Measurements from ENCODE around the gene OSTM1. TPM values are rescaled to one million over a fixed set of nuclear protein-coding genes. Genes with fewer than 3 reads are reported as not detected.

The OSTM1 gene
- total RNA-seq, 1 experiment from 2014 or later = 29.8 TPM

- no peak for DNase-seq (ENCODE audit: low spot score)
These were observed 28.4 kb upstream of the OSTM1 start for GRCh38 chr6:108102965-108103364.

GRCh38 chr6:108100003-108100402 lies 25.5 kb upstream of the OSTM1 start:
- DNase-seq (ENCODE audit: low spot score) = no peak

DNA sequence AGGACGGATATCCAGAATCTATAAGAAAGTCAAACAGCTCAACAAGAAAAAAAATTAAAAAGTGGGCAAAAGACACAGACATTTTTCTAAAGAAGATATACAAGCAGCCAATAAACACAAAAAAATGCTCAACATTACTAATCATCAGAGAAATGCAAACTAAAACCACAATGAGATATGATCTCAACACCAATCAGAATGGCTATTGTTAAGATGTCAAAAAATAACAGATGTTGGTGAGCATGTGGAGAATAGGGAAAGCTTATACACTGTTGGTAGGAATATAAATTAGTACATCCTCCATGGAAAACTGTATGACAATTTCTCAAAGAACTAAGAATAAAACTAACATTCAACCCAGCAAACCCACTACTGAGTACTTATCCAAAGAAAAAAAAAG lies 23.3 kb upstream of the OSTM1 start:
- DNase-seq (ENCODE audit: low spot score) = no peak

GRCh38 chr6:108093781-108094300 lies 19.3 kb upstream of the OSTM1 start:
- DNase-seq (ENCODE audit: low spot score) = no peak

DNA sequence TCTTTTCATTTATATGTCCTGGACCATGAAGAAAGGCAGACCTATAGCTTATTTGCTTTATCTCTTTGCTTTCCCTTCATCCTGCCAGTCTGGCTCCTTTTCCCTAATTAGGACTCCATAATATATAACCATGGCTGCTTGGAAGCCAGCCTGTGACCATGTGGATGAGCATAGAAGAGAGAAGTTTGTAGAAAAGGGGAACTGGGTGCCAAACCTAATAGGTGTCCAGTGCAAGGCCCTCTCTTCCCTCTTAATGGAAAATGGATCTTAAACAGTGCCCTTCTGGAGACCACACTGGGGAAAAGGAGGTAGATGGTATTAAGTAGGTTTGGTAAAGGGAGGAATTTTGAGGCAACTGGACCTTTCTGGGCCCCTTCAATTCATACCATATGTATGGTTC lies 16.7 kb upstream of the OSTM1 start:
- no peak for DNase-seq (ENCODE audit: low spot score)

- DNase-seq (ENCODE audit: low spot score) = no peak
These were observed 8.8 kb upstream of the OSTM1 start for GRCh38 chr6:108083349-108083748.

DNA sequence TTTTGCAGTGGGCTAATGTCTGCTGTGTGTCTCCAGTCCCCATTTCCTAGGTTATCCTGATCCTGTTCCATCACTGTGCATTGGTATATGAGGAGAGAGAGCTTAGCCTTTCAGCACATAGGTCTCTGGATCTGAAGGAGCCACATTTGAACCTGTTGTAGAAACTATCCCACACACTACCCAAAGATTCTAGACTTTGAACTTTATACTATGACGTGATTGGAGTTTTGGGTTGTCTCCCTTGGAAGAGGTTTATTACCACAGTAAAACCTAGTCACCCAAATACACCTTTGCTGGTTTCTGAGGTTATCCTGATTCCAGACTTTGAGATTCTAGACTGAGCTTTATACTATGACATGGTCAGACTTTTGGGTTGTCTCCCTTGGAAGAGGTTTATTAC lies 8.0 kb upstream of the OSTM1 start:
- no peak for DNase-seq (ENCODE audit: low spot score)

GRCh38 chr6:108080010-108080780 lies 5.7 kb upstream of the OSTM1 start:
- DNase-seq (ENCODE audit: low spot score) = peak; percentile 40

DNA sequence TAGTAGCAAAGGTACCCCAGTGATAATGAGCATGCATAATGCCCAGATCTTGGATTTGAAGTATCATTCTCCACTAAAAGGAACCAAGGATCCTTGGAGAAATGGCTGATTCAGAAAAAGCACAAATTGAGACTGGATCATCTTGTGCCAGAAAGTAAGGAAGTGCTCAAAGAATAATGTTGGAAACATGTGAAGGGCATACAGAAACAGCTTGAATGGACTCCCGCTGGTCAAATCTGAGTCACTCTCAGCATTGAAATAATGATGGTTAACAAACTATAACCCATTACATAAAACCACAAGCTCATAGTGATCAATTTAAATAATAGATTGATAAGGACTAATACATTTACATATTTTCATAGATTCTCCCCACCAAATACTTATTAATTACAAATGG lies 3.6 kb upstream of the OSTM1 start:
- DNase-seq (ENCODE audit: low spot score) = no peak

GRCh38 chr6:108074057-108074358 lies 533 bp downstream of the OSTM1 start:
- DNase-seq (ENCODE audit: low spot score) = no peak

DNA sequence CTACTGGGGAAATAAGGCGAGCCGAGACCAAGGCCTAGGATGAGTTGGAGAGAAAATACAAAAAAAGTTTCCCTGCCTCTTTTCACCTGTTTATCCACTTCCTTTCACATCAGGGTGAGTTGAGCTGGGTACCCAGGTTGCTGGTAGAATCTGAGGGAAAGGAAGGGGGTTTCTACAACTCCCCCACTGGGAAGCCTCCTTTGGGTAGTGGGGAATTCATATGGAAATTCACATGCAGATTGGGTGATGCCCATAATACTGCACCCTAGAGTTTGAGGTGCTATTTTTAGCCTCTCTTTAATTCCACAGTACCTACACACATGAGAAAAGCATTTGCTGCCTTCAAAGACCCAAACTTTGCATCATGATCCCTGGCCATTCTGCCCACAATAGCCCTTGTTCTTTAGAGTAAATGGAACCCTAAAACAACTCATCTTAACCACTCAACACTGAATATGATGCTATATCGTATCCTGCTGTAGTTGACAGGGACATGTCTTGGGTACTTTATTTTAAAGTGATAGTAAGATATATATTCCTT lies 2.7 kb downstream of the OSTM1 start:
- no peak for DNase-seq (ENCODE audit: low spot score)

DNA sequence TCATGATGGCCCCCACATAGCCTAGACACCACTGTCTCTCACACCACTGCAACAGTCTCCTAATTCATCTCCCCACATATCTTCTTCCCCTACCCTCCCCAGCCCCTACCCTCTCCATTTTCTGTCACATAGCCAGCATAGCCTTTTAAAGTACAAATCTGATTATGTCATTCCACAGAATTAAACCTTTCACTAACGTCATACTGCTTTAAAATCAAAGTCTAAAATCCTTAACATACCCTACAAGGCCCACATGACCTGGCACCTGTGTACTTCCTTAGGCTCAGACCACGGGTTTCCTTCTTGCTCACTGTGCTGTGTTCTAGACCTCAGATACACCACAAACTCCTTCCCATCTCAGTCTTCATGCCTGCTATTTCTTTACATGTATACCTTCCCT lies 5.9 kb downstream of the OSTM1 start:
- DNase-seq (ENCODE audit: low spot score) = no peak

DNA sequence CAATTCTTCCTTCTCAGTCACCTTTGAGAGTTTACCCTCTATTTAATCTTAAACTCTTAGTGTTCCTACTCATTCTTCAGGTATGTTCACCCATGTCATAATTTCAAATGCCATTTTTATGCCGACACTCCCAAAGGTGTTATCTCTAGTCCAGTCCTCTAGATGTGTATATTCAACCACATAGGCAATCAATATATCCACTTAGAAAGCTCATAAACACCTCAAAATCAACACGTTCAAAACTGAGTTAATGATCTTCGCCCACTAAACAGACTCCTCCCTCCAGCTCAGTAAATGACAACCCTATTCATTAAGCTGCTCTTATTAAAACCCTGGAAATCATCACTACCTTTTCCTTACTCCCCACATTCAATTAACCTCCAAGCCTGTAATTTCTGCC lies 6.4 kb downstream of the OSTM1 start:
- DNase-seq (ENCODE audit: low spot score) = no peak

- DNase-seq (ENCODE audit: low spot score) = no peak
These were observed 21.8 kb downstream of the OSTM1 start for GRCh38 chr6:108052706-108053105.

DNA sequence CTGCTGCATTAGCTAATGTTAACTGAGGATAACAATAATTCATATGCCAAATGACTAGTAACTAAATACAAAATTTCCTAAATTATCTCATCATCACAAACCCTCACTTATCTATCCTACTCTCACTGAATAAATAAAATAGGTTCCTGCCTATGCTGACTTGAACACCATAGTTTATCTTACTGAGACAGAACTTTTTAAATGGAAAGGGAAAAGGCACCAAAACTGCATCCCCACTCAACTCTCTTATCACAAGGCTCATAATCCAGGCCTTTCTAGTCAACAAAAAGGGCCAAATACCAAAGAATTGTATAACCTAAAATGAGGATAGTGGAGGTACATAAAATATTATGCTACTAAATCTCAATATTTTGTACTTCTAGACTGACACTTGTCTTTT lies 23.1 kb downstream of the OSTM1 start:
- no peak for DNase-seq (ENCODE audit: low spot score)

DNA sequence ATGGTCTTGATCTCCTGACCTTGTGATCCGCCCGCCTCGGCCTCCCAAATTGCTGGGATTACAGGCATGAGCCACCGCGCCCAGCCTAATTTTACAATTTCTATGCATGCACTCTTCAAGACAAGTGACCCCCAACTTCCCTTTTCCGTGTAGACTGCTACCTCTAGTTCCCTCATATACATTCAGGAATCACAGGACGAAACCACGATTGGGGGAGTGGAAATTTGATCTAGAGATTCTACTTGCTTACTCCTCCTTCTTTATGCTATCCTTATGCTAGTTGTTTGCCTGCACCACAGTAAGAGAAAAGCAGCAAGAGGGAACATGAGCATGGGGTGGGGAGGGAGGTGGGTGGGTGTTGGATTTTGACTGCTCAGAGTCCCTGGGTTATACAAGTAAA lies 34.9 kb downstream of the OSTM1 start:
- DNase-seq (ENCODE audit: low spot score) = no peak

DNA sequence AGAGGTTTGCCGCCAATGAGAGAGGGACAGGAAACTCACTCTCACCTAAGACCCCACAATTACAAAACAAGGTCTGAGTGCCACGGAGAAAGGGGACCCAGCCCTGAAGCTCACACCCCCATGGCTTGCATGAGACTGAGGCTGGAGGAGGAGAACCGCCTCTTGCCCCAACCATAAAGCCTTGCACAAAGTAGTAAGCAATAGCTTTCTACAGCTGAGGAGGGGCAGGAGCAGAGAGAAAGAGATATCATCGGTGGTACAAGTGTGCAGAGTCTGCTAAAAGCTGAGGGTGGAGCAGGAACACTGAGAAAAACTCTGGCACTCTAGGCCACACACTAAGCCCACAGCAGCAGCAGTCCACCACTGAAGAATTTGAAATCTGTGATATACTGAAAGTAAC lies 37.7 kb downstream of the OSTM1 start:
- DNase-seq (ENCODE audit: low spot score) = no peak

DNA sequence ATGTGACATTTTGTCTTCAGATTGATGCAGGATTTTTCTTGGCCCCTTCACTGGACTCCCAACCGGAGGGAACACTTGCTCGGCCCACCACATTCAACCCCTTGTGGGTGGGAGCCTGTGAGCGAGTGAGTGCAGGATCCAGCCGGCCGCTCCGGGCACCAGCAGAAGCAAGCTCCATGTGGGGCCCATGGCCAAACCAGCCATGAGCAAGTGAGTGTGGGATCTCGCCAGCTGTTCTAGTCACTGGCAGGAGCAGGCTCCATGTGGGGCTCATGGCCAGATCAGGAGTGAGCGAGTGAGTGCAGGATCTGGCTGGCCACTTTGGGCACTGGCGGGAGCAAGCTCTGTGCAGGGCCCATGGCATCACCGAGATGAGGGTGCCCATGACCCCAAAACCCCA lies 42.6 kb downstream of the OSTM1 start:
- no peak for DNase-seq (ENCODE audit: low spot score)

- DNase-seq (ENCODE audit: low spot score) = no peak
These were observed 44.3 kb downstream of the OSTM1 start for GRCh38 chr6:108030211-108030610.

GRCh38 chr6:108029226-108029921 lies 45.2 kb downstream of the OSTM1 start:
- DNase-seq (ENCODE audit: low spot score) = no peak

DNA sequence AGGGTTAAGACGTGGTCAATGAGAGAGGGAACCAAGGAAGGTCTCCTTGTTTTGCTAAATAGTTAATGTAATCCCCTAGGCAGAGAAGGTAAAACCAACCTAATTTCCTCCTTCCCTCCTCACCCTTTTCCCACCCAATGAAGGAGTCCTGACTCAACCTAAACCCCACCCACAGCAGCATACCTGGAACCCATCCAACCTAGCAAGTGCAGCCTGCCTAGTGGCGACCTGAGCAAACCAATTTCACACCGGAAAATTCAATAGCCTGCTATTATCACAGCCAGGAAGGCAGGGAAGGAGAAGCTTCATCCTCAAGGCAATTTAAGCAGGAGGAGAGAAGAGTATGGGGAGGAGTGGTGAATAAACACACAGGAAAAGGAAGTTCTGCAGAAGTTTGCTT lies 46.9 kb downstream of the OSTM1 start:
- no peak for DNase-seq (ENCODE audit: low spot score)

DNA sequence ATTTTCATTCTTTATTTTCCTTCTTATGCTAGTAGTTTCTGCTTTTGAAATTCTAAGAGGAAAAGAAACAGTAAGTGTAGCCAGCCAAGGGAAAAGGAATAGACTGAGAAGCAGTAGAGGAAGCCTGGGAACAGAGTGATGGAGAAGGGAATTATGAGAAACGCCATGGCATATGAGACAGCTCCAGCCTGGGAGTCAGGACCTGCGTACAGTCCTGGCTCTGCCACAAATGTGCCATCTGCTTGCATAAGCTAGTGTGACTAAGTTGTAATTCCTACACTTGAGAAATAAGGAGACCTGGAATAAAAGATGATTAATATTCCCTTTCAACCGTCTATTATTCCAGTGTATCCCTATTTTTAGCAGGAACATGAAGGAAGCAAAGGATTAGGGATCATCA lies 47.5 kb downstream of the OSTM1 start:
- no peak for DNase-seq (ENCODE audit: low spot score)

DNA sequence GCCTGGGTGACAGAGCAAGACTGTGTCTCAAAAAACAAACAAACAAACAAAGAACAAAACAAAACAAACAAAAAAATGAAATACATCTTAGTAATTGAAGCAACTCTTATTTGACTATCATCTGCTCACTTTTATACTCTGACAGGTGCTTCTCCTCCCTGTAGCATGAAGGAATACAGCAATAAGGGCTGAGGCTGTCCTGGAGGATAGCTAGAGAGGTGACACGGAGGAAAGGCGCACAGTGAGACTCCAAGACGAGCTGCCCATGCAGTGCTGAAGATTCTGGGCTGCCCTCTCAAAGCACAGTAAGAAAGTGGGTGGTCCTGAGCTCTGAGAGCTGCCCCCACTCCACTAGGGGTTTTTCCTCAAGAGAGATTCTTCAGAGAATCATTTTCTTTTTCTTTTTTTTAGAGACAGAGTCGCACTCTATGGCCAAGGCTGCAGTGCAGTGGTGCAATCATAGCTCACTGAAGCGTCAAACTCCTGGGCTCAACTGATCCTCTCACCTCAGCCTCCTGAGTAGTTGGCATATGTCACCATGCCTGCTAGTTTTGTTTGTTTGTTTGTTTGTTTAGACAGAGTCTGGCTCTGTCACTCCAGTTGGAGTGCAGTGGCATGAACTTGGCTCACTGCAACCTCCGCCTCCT lies 50.0 kb downstream of the OSTM1 start:
- no peak for DNase-seq (ENCODE audit: low spot score)
